Activated T-cell treated with anti-CD3 and anti-CD28 coated beads, Interleukin-2, amount 50 U/mL, for 72 hours (primary cell): ENCODE results near the gene F11R. TPM values are rescaled to one million over a fixed set of nuclear protein-coding genes. Genes with fewer than 3 reads are reported as not detected.

Experiments used
- total RNA-seq, 2 donors: library from RNA; stranded (reverse); gene quantifications; one replicate each; pipeline ENCODE4 v1.2.3, GENCODE V29; 2022

F11R gene
- total RNA-seq, 2 donors from 2014 or later = 38.2 to 38.8 TPM

Other genes starting within 250 kb of the F11R start
- 10 to 100 TPM in 1 of 2 donors, 1 to 10 TPM in 1; 7.6 to 19.0 TPM for gene LY9, start 225.0 kb downstream of the F11R start, total RNA-seq
- 1 to 10 TPM in 1 of 2 donors, under 1 TPM in 1; 0.91 to 1.4 TPM for gene CD244, start 158.3 kb downstream of the F11R start, total RNA-seq
- not detected for gene ITLN1, start 136.0 kb downstream of the F11R start, total RNA-seq
- gene ITLN2, start 66.3 kb downstream of the F11R start, total RNA-seq = not detected
- 10 to 100 TPM; 46.3 to 78.0 TPM for gene TSTD1, start 17.8 kb upstream of the F11R start, total RNA-seq
- 10 to 100 TPM; 52.3 to 57.5 TPM for gene USF1, start 24.8 kb upstream of the F11R start, total RNA-seq
- gene ARHGAP30, start 48.7 kb upstream of the F11R start, total RNA-seq = 100 to 1,000 TPM; 192 to 198 TPM
- gene NECTIN4, start 68.4 kb upstream of the F11R start, total RNA-seq = under 1 TPM in 1 of 2 donors, not detected in 1; 0.31 TPM
- gene KLHDC9, start 77.2 kb upstream of the F11R start, total RNA-seq = 1 to 10 TPM; 5.7 to 7.1 TPM
- gene PFDN2, start 96.9 kb upstream of the F11R start, total RNA-seq = 100 to 1,000 TPM; 117 to 122 TPM
- 10 to 100 TPM; 82.0 to 87.2 TPM for gene NIT1, start 97.0 kb upstream of the F11R start, total RNA-seq
- gene DEDD, start 111.5 kb upstream of the F11R start, total RNA-seq = 10 to 100 TPM; 49.8 to 51.3 TPM
- 10 to 100 TPM; 91.4 to 97.9 TPM for gene UFC1, start 132.8 kb upstream of the F11R start, total RNA-seq
- 10 to 100 TPM; 36.0 to 46.4 TPM for gene USP21, start 138.3 kb upstream of the F11R start, total RNA-seq
- gene PPOX, start 145.3 kb upstream of the F11R start, total RNA-seq = 10 to 100 TPM; 35.3 to 45.9 TPM
- 10 to 100 TPM; 55.9 to 56.5 TPM for gene B4GALT3, start 156.4 kb upstream of the F11R start, total RNA-seq
- 1 to 10 TPM; 4.0 to 7.7 TPM for gene ADAMTS4, start 177.9 kb upstream of the F11R start, total RNA-seq
- gene NDUFS2, start 181.2 kb upstream of the F11R start, total RNA-seq = 100 to 1,000 TPM; 108 to 114 TPM
- 1 to 10 TPM; 1.8 to 3.7 TPM for gene FCER1G, start 194.1 kb upstream of the F11R start, total RNA-seq
- gene APOA2, start 202.5 kb upstream of the F11R start, total RNA-seq = not detected
- gene TOMM40L, start 204.9 kb upstream of the F11R start, total RNA-seq = 10 to 100 TPM; 10.3 to 14.6 TPM
- not detected for gene NR1I3, start 217.1 kb upstream of the F11R start, total RNA-seq
- gene PCP4L1, start 237.6 kb upstream of the F11R start, total RNA-seq = 1 to 10 TPM in 1 of 2 donors, under 1 TPM in 1; 0.55 to 1.2 TPM